HepG2 (cell line): ENCODE data around the gene SIRT7. TPM values are rescaled to one million over a fixed set of nuclear protein-coding genes. Genes with fewer than 3 reads are reported as not detected.

ENCODE experiments used
- CBX5 ChIP-seq: sonication (generic); formaldehyde crosslinking; IDR thresholded peaks from 2 replicates; pipeline ENCODE4 v1.4.0; 2020; ENCODE audit warnings: missing genetic modification reagents, borderline replicate concordance
- HMGXB3 ChIP-seq: sonication (generic); formaldehyde crosslinking; IDR thresholded peaks from 2 replicates; pipeline ENCODE4 v1.4.0; 2020; ENCODE audit warnings: missing genetic modification reagents, borderline replicate concordance
- IKZF4 ChIP-seq: sonication (generic); formaldehyde crosslinking; IDR thresholded peaks from 2 replicates; pipeline ENCODE4 v1.5.1; 2020; ENCODE audit warnings: borderline replicate concordance, mild to moderate bottlenecking, low read depth, missing genetic modification reagents; ENCODE audit errors: not compliant biosample characterization
- KLF16 ChIP-seq, 2 experiments: sonication (generic) in 1 of 2; formaldehyde crosslinking in 1 of 2; IDR thresholded peaks; 2 replicates each; pipeline versions ENCODE4 v1.6.1 to v1.8.0; 2016 to 2023; ENCODE audit warnings: missing genetic modification reagents in 2 of 2, missing compliant biosample characterization in 1 of 2
- MAZ ChIP-seq, 2 experiments: sonication (generic) in 1 of 2; formaldehyde crosslinking in 1 of 2; IDR thresholded peaks; 2 replicates each; pipeline versions ENCODE4 v1.5.0 to v1.6.1; 2012 to 2020; ENCODE audit warnings: low read depth in 2 of 2, mild to moderate bottlenecking in 2 of 2, borderline replicate concordance in 1 of 2, improper control_type of control experiment in 1 of 2, low read length in 1 of 2, missing genetic modification reagents in 1 of 2, moderate library complexity in 1 of 2
- MLX ChIP-seq: IDR thresholded peaks from 2 replicates; pipeline ENCODE4 v1.6.1; 2016
- SOX6 ChIP-seq, 2 experiments: fragments of 450-650 bp in 1 of 2; sonication (generic) in 1 of 2; formaldehyde crosslinking in 1 of 2; IDR thresholded peaks; 2 replicates each; pipeline versions ENCODE4 v1.4.0 to v1.6.1; 2017 to 2020; ENCODE audit warnings: antibody characterized with exemption in 1 of 2, mild to moderate bottlenecking in 1 of 2, missing genetic modification reagents in 1 of 2
- TBL1XR1 ChIP-seq: fragments of 150-350 bp; IDR thresholded peaks from 2 replicates; pipeline ENCODE4 v1.6.1; 2014; ENCODE audit warnings: borderline replicate concordance, low read length; ENCODE audit not compliant: partially characterized antibody
- ZNF138 ChIP-seq: sonication (generic); formaldehyde crosslinking; IDR thresholded peaks from 2 replicates; pipeline ENCODE4 v1.5.0; 2020; ENCODE audit warnings: mild to moderate bottlenecking, low read depth, missing genetic modification reagents
- ZNF33B ChIP-seq: sonication (generic); formaldehyde crosslinking; IDR thresholded peaks from 2 replicates; pipeline ENCODE4 v1.5.1; 2020; ENCODE audit warnings: mild to moderate bottlenecking, missing genetic modification reagents
- ZNF34 ChIP-seq: sonication (generic); formaldehyde crosslinking; IDR thresholded peaks from 2 replicates; pipeline ENCODE4 v1.4.0; 2020; ENCODE audit warnings: mild to moderate bottlenecking, missing genetic modification reagents, borderline replicate concordance
- ZNF672 ChIP-seq: sonication (generic); formaldehyde crosslinking; IDR thresholded peaks from 2 replicates; pipeline ENCODE4 v1.8.1; 2022; ENCODE audit warnings: missing genetic modification reagents
- ZNF704 ChIP-seq: sonication (generic); formaldehyde crosslinking; IDR thresholded peaks from 2 replicates; pipeline ENCODE4 v1.8.1; 2023; ENCODE audit warnings: mild to moderate bottlenecking, inconsistent platforms, moderate library complexity, missing genetic modification reagents, borderline replicate concordance
- ZNF788 ChIP-seq: sonication (generic); formaldehyde crosslinking; IDR thresholded peaks from 2 replicates; pipeline ENCODE4 v1.5.0; 2020; ENCODE audit warnings: mild to moderate bottlenecking, missing genetic modification reagents, borderline replicate concordance
- ZNF792 ChIP-seq: IDR thresholded peaks from 2 replicates; pipeline ENCODE4 v1.6.1; 2016
- ZNF83 ChIP-seq: sonication (generic); formaldehyde crosslinking; IDR thresholded peaks from 2 replicates; pipeline ENCODE4 v1.4.0; 2020; ENCODE audit warnings: missing genetic modification reagents, mild to moderate bottlenecking, borderline replicate concordance
- polyA plus RNA-seq, 8 experiments: library from polyadenylated mRNA; depleted of rRNA in 3 of 8; stranded (reverse) in 7 of 8; unstranded in 1 of 8; fragments of >200 nt; fragmentation: Illumina TruSeq in 4 of 8; extraction: Trizol in 4 of 8; gene quantifications; 2 replicates each; pipeline versions ENCODE4 v1.2.1 to v1.2.3, GENCODE V29; 2011 to 2016; ENCODE audit warnings: low read depth in 4 of 8, missing spikeins in 1 of 8, mixed read lengths in 1 of 8; ENCODE audit not compliant: insufficient read depth in 1 of 8
- total RNA-seq, 5 experiments: library from RNA; depleted of rRNA; stranded (reverse); fragments of >200 nt; fragmentation: Illumina TruSeq; extraction: Trizol; gene quantifications; 2 replicates each; pipeline ENCODE4 v1.2.3, GENCODE V29; 2016; ENCODE audit warnings: low read depth in 1 of 5
- TF ChIP-seq, protein P1 (sequence below): sonication (generic); formaldehyde crosslinking; IDR thresholded peaks from 2 replicates; pipeline ENCODE4 v1.5.0; 2020; ENCODE audit warnings: missing genetic modification reagents, mild to moderate bottlenecking, borderline replicate concordance
- TF ChIP-seq, protein P2 (sequence below): sonication (generic); formaldehyde crosslinking; IDR thresholded peaks from 2 replicates; pipeline ENCODE4 v1.4.0; 2020; ENCODE audit warnings: missing genetic modification reagents

Gene SIRT7
- total and polyA plus RNA-seq, 2 of the 13 experiments (the other 11 are each of a cell fraction or from before 2014, with no cell fraction given), result 8.3 to 24.8 TPM

DNA sequence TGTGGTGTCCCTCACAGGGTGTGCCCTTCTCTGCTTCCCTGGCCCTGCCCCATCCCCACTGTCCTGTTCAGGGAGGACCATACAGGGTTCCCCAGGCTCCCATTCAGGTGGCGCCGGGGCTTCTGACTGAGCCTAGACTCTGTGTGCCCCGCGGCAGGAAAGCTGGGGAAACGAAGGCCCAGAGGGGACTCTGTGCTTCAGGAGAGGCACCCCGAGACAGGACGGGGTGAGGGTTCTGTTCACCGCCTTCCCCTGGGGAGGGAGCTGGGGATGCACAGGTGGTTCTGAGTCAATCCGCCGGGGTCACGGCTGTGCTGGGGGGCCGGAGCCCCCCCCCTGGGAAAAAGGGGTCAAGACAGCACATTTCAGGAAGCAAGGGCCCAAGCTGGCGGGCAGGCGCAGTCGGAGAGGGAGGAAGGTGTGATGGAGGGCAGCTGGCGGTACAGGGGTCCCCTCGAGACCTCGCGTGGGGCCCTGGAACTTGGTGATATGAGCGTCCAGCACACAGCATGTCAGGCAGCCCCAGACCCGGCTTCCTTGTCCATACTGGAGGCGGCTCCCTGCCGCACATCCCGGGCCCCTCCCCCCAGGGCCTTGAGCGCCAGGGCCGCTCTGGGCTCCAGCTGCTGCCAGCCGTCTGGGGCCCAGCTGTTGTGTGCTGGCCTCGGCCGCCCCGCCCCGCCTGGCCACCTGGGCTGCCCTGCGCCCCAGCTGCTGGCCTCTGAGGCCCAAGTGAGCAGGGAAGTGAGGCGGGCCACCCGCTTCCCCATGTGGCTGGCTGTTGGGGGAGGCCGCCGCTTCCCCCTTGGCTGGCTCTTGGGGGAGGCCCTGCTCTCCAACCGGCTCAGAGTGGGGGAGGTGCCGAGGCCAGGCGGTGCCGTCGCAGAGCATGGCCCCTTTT is 48.6 kb upstream of the SIRT7 start (continued):
- TF ChIP-seq ZNF672 (CRISPR knock-in tag) (peak; percentile 52; the same call in 1 of the 2 replicates), HMGXB3 (peak; percentile 62), ZNF138 (CRISPR knock-in tag) (no peak; the same call in 1 of the 2 replicates), ZNF34 (peak; percentile 44; the same call in 1 of the 2 replicates), SOX6 (IDR thresholded peaks at IDR 0.05) (no peak), SOX6 (CRISPR knock-in tag; IDR thresholded peaks at IDR 0.05) (peak; percentile 86), KLF16 (CRISPR knock-in tag; IDR thresholded peaks at IDR 0.05) (peak; percentile 83 to 88; a peak in 3 of 4 replicates), ZNF704 (CRISPR knock-in tag) (peak; percentile 79; the same call in 1 of the 2 replicates), TBL1XR1 (peak; percentile 30), CBX5 (CRISPR knock-in tag) (peak; percentile 86; the same call in 1 of the 2 replicates), ZNF792 (peak; percentile 79; the same call in 1 of the 2 replicates), MLX (CRISPR knock-in tag) (peak; percentile 89), IKZF4 (CRISPR knock-in tag) (peak; percentile 94), MAZ (IDR thresholded peaks at IDR 0.05; ENCODE audit: borderline replicate concordance, low read depth, low read length) (peak; percentile 66), MAZ (CRISPR knock-in tag; IDR thresholded peaks at IDR 0.05; ENCODE audit: low read depth) (peak; percentile 94), ZNF33B (no peak; the same call in 1 of the 2 replicates), ZNF788 (CRISPR knock-in tag) (peak; percentile 92; the same call in 1 of the 2 replicates), ZNF83 (CRISPR knock-in tag) (peak; percentile 87; the same call in 1 of the 2 replicates)
- TF ChIP-seq, protein P1, sequence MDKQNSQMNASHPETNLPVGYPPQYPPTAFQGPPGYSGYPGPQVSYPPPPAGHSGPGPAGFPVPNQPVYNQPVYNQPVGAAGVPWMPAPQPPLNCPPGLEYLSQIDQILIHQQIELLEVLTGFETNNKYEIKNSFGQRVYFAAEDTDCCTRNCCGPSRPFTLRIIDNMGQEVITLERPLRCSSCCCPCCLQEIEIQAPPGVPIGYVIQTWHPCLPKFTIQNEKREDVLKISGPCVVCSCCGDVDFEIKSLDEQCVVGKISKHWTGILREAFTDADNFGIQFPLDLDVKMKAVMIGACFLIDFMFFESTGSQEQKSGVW (CRISPR knock-in tag), result no peak
- TF ChIP-seq, protein P2, sequence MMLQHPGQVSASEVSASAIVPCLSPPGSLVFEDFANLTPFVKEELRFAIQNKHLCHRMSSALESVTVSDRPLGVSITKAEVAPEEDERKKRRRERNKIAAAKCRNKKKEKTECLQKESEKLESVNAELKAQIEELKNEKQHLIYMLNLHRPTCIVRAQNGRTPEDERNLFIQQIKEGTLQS (CRISPR knock-in tag), result peak; percentile 69; the same call in 1 of the 2 replicates
